Uterus (tissue), 2 donors: ENCODE data around the gene SIGLEC15.

Experiments
- CTCF ChIP-seq, 4 experiments: fragments of 200-600 bp in 2 of 4; fragments of 450-650 bp in 2 of 4; sonication (generic) in 2 of 4; IDR thresholded peaks; one replicate each; pipeline ENCODE4 v1.5.1; 2016 to 2019; ENCODE audit warnings: antibody characterized with exemption in 4 of 4, mild to moderate bottlenecking in 2 of 4, moderate library complexity in 1 of 4
- POLR2A ChIP-seq, 2 donors: fragments of 450-650 bp; IDR thresholded peaks; one replicate each; pipeline ENCODE4 v1.6.1; 2016; ENCODE audit warnings: antibody characterized with exemption in 2 of 2, mild to moderate bottlenecking in 1 of 2, moderate library complexity in 1 of 2

GRCh38 chr18:45806226-45806625, 19.2 kb upstream of the SIGLEC15 start:
- TF ChIP-seq POLR2A (IDR thresholded peaks at IDR 0.05) (no peak), CTCF (IDR thresholded peaks at IDR 0.05) (no peak)
